NOMO-1 treated with DMSO at 0.1 percent for 48 hours (cell line): ENCODE data around the gene SETX.
"Not testable (repeated sequence)": the region's sequence is repeated elsewhere in the genome, so short reads cannot be mapped to it uniquely, and the experiment has no call there.

Source experiments
- DNase-seq: peaks from one replicate; lab custom pipeline; 2025; ENCODE audit not compliant: unreplicated experiment; lab: John Stamatoyannopoulos, UW

SETX gene

GRCh38 chr9:132288966-132289365 lies 65.8 kb downstream of the SETX start:
- no peak for DNase-seq

GRCh38 chr9:132288361-132288760 lies 66.4 kb downstream of the SETX start:
- DNase-seq, result no peak

- no peak for DNase-seq
Measured at GRCh38 chr9:132287256-132287760, 67.5 kb downstream of the SETX start.

- no peak for DNase-seq
Measured at GRCh38 chr9:132283863-132284262, 70.9 kb downstream of the SETX start.

GRCh38 chr9:132283165-132283564 lies 71.6 kb downstream of the SETX start:
- DNase-seq, result no peak

GRCh38 chr9:132274861-132275260 lies 79.9 kb downstream of the SETX start:
- DNase-seq, result no peak

GRCh38 chr9:132269704-132270516 lies 84.9 kb downstream of the SETX start:
- DNase-seq, result not testable (repeated sequence)

GRCh38 chr9:132268725-132269352 lies 85.9 kb downstream of the SETX start:
- peak; percentile 63 for DNase-seq

GRCh38 chr9:132267660-132268059 lies 87.1 kb downstream of the SETX start:
- no peak for DNase-seq

- DNase-seq, result no peak
Measured at GRCh38 chr9:132266017-132266416, 88.8 kb downstream of the SETX start.

- DNase-seq, result no peak
Measured at GRCh38 chr9:132260846-132261245, 93.9 kb downstream of the SETX start.

GRCh38 chr9:132250324-132251262 lies 104.2 kb downstream of the SETX start:
- no peak for DNase-seq

GRCh38 chr9:132249690-132250089 lies 105.1 kb downstream of the SETX start:
- DNase-seq, result no peak

- DNase-seq, result no peak
Measured at GRCh38 chr9:132249123-132249522, 105.7 kb downstream of the SETX start.

- no peak for DNase-seq
Measured at GRCh38 chr9:132247942-132248341, 106.8 kb downstream of the SETX start.

GRCh38 chr9:132245465-132245864 lies 109.3 kb downstream of the SETX start:
- no peak for DNase-seq

- no peak for DNase-seq
Measured at GRCh38 chr9:132244582-132245455, 110.0 kb downstream of the SETX start.

- no peak for DNase-seq
Measured at GRCh38 chr9:132243156-132244074, 111.4 kb downstream of the SETX start.

- DNase-seq, result no peak
Measured at GRCh38 chr9:132242621-132243155, 112.1 kb downstream of the SETX start.
